Thoracic aorta (tissue), 2 donors: ENCODE data around the gene GUCD1. TPM values are rescaled to one million over a fixed set of nuclear protein-coding genes. Genes with fewer than 3 reads are reported as not detected.
"Not testable (repeated sequence)": the region's sequence is repeated elsewhere in the genome, so short reads cannot be mapped to it uniquely, and the experiment has no call there.

Source experiments
- ATAC-seq: fragments of 150-250 bp; one replicate; pipeline ENCODE4 v1.8.0; 2017; ENCODE audit warnings: low read depth; ENCODE audit not compliant: insufficient number of reproducible peaks, low FRiP score
- DNase-seq: peaks from one replicate; pipeline ENCODE4 v3.0.0-alpha.2; 2020; ENCODE audit warnings: low spot score
- H3K27ac ChIP-seq, 2 donors: fragments of 200-600 bp; sonication (generic); 1 replicate in 1 of 2; 2 replicates in 1 of 2; pipeline ENCODE4 v1.5.1; 2016; ENCODE audit warnings: mild to moderate bottlenecking in 2 of 2, moderate library complexity in 2 of 2
- H3K27me3 ChIP-seq: fragments of 200-600 bp; sonication (generic); replicated peaks from 2 replicates; pipeline ENCODE4 v1.6.0; 2016; ENCODE audit warnings: mild to moderate bottlenecking; ENCODE audit not compliant: insufficient read depth
- H3K36me3 ChIP-seq: fragments of 200-600 bp; sonication (generic); one replicate; pipeline ENCODE4 v1.5.1; 2016
- H3K4me1 ChIP-seq, 2 donors: fragments of 200-600 bp; sonication (generic); 1 replicate in 1 of 2; 2 replicates in 1 of 2; pipeline versions ENCODE4 v1.5.1 to v1.6.0; 2016; ENCODE audit warnings: low read depth in 2 of 2, mild to moderate bottlenecking in 1 of 2; ENCODE audit not compliant: control insufficient read depth in 1 of 2
- H3K4me3 ChIP-seq: fragments of 200-600 bp; sonication (generic); 2 replicates; pipeline ENCODE4 v1.5.1; 2016; ENCODE audit warnings: mild to moderate bottlenecking
- H3K9me3 ChIP-seq: fragments of 200-600 bp; sonication (generic); 2 replicates; pipeline ENCODE4 v1.5.1; 2016
- total RNA-seq, 2 donors: library from RNA; depleted of rRNA; stranded (reverse); fragments of >200 nt; gene quantifications; one replicate each; pipeline versions ENCODE4 v1.1.0 to v1.2.3, GENCODE V29; 2016
- TF ChIP-seq, protein P1 (sequence below): fragments of 200-600 bp; sonication (generic); IDR thresholded peaks from one replicate; pipeline ENCODE4 v1.5.1; 2019; ENCODE audit warnings: antibody characterized with exemption

The GUCD1 gene
- total RNA-seq, 2 donors from 2014 or later, result 81.9 to 83.4 TPM

- H3K27ac ChIP-seq, result no peak overlapping the region
- H3K36me3 ChIP-seq, result no peaks in the 10 kb centered on the region
- peaks cover 3 to 6% of the 10 kb centered on the region in 2 donors for H3K4me1 ChIP-seq
- no peaks in the 10 kb centered on the region for H3K27me3 ChIP-seq
- H3K4me3 ChIP-seq, result no peak overlapping the region
- DNase-seq, result no peak
- no peak for ATAC-seq
- TF ChIP-seq, protein P1, sequence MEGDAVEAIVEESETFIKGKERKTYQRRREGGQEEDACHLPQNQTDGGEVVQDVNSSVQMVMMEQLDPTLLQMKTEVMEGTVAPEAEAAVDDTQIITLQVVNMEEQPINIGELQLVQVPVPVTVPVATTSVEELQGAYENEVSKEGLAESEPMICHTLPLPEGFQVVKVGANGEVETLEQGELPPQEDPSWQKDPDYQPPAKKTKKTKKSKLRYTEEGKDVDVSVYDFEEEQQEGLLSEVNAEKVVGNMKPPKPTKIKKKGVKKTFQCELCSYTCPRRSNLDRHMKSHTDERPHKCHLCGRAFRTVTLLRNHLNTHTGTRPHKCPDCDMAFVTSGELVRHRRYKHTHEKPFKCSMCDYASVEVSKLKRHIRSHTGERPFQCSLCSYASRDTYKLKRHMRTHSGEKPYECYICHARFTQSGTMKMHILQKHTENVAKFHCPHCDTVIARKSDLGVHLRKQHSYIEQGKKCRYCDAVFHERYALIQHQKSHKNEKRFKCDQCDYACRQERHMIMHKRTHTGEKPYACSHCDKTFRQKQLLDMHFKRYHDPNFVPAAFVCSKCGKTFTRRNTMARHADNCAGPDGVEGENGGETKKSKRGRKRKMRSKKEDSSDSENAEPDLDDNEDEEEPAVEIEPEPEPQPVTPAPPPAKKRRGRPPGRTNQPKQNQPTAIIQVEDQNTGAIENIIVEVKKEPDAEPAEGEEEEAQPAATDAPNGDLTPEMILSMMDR, result no peak
- no peaks in the 10 kb centered on the region for H3K9me3 ChIP-seq
Measured at GRCh38 chr22:24599514-24599913, 44.6 kb upstream of the GUCD1 start.

- not testable (repeated sequence) for ATAC-seq, H3K4me3 ChIP-seq, H3K27ac ChIP-seq, H3K36me3 ChIP-seq, DNase-seq, H3K9me3 ChIP-seq, H3K27me3 ChIP-seq
- peaks cover 3 to 21% of the 10 kb centered on the region in 2 donors for H3K4me1 ChIP-seq
Measured at GRCh38 chr22:24597076-24597475, 42.1 kb upstream of the GUCD1 start.

GRCh38 chr22:24595863-24596262 is 40.9 kb upstream of the GUCD1 start:
- no peaks in the 10 kb centered on the region for H3K36me3 ChIP-seq
- TF ChIP-seq, protein P1, result no peak
- H3K27ac ChIP-seq, result no peak overlapping the region
- no peak overlapping the region for H3K4me3 ChIP-seq
- H3K27me3 ChIP-seq, result no peaks in the 10 kb centered on the region
- ATAC-seq (no peak), DNase-seq (no peak)
- H3K4me1 ChIP-seq, result peaks cover 0 to 22% of the 10 kb centered on the region in 2 donors
- no peaks in the 10 kb centered on the region for H3K9me3 ChIP-seq

- DNase-seq (no peak), ATAC-seq (no peak)
Measured at GRCh38 chr22:24595228-24595627, 40.3 kb upstream of the GUCD1 start.

DNA sequence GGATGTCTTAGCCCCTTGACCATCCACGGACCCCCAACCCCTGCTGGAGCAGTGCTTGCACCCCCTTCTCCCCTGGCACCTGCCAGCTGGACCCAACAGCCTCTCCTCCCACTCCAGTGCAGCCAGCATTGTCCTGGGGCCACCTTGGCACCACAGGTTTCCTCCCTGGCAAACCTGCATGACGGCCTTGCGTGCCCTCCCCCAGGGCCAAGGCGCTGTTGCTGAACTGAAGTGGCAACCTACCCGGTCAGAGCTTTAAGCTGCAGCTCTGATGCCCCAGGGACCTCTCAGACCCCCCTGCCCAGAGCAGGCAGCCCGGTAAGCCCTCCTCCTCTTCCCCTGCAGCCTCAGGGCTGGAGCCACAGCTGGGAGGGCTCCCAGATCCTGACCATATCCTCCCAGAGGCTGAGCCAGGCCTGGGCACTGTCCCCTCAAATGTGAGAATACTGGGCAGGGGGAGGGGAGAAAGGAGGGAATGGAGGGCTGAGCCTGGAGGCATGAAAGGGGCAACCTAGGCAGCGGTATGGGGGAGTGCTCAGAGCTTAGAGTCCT is 39.7 kb upstream of the GUCD1 start:
- H3K36me3 ChIP-seq, result no peaks in the 10 kb centered on the region
- TF ChIP-seq, protein P1, result no peak
- no peaks in the 10 kb centered on the region for H3K27me3 ChIP-seq
- no peak for DNase-seq
- peaks cover 0 to 22% of the 10 kb centered on the region in 2 donors for H3K4me1 ChIP-seq
- no peak overlapping the region for H3K4me3 ChIP-seq
- no peak overlapping the region for H3K27ac ChIP-seq
- no peaks in the 10 kb centered on the region for H3K9me3 ChIP-seq
- no peak for ATAC-seq

More at GRCh38 chr22:24595228-24595627, 40.3 kb upstream of the GUCD1 start:
- no peaks in the 10 kb centered on the region for H3K9me3 ChIP-seq
- H3K4me3 ChIP-seq, result no peak overlapping the region
- no peak overlapping the region for H3K27ac ChIP-seq
- H3K27me3 ChIP-seq, result no peaks in the 10 kb centered on the region
- TF ChIP-seq, protein P1, result no peak
- H3K36me3 ChIP-seq, result no peaks in the 10 kb centered on the region
- H3K4me1 ChIP-seq, result peaks cover 0 to 22% of the 10 kb centered on the region in 2 donors
